Omental fat pad (tissue), 4 donors: ENCODE data around the gene MOB3B. TPM values are rescaled to one million over a fixed set of nuclear protein-coding genes. Genes with fewer than 3 reads are reported as not detected.
A peak's percentile ranks its signal among the peaks of the same experiment; 100 is the strongest.

Experiments used
- ATAC-seq: fragments of 150-250 bp; one replicate; pipeline ENCODE4 v1.9.1; 2016; ENCODE audit warnings: mild to moderate bottlenecking, moderate library complexity; ENCODE audit not compliant: low FRiP score
- DNase-seq: peaks from one replicate; pipeline ENCODE4 v3.0.0-alpha.2; 2019; ENCODE audit warnings: low spot score
- total RNA-seq, 4 donors: library from RNA; depleted of rRNA; stranded (reverse); fragments of >200 nt; gene quantifications; one replicate each; pipeline ENCODE4 v1.1.0, GENCODE V29; 2016
- TF ChIP-seq, protein P1 (sequence below), 3 donors: fragments of 450-650 bp; IDR thresholded peaks; one replicate each; pipeline ENCODE4 v1.5.1; 2016 to 2017; ENCODE audit warnings: antibody characterized with exemption in 3 of 3, mild to moderate bottlenecking in 3 of 3, moderate library complexity in 2 of 3

Gene MOB3B
- total RNA-seq, 4 donors from 2014 or later = 7.9 to 11.5 (median 9.4) TPM

DNA sequence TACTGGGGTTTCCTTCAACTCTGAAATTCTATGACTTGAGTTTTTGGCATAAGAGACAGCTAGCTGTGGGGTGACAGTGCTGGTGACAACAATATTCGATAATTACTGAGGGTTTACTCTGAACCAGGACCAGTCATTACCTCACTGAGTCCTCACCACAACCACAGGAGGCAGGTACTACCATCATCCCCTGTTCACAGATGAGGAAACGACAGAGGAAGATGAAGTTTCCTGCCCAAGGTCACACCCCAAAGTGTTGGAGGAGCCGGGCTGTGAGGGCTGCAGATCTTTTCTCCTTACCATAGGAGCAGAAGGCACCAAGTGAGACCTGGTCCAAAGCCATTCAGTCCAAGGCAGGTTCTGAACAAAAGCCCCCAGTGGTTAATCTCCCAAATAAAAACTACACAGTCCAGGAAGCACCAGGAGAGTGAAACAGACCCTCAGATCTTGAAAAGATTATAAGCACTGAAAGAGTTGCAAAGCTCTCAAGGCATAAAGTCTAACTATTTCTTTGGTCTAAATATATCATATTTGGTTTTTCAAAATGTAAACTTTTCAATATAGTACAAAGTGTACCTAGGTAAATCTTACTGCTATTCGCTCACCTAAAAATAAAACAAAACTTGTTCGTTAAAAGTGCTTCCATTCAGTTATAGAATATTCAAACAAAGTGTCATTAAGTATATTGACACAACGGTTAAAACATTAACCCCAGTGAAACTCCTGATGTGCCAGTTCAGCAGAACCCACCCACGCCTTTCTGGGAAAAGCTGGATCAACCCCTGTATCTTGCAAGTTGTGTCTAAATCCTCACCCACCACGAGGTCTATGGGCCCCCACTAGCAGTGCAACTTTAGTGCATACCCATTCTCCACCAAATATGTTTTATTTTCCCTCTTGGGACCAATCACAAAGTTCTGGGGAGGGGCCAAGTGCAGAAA lies 150.0 kb downstream of the MOB3B start:
- DNase-seq (no peak), ATAC-seq (no peak)
- TF ChIP-seq, protein P1, sequence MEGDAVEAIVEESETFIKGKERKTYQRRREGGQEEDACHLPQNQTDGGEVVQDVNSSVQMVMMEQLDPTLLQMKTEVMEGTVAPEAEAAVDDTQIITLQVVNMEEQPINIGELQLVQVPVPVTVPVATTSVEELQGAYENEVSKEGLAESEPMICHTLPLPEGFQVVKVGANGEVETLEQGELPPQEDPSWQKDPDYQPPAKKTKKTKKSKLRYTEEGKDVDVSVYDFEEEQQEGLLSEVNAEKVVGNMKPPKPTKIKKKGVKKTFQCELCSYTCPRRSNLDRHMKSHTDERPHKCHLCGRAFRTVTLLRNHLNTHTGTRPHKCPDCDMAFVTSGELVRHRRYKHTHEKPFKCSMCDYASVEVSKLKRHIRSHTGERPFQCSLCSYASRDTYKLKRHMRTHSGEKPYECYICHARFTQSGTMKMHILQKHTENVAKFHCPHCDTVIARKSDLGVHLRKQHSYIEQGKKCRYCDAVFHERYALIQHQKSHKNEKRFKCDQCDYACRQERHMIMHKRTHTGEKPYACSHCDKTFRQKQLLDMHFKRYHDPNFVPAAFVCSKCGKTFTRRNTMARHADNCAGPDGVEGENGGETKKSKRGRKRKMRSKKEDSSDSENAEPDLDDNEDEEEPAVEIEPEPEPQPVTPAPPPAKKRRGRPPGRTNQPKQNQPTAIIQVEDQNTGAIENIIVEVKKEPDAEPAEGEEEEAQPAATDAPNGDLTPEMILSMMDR (IDR thresholded peaks at IDR 0.05) = no peak

DNA sequence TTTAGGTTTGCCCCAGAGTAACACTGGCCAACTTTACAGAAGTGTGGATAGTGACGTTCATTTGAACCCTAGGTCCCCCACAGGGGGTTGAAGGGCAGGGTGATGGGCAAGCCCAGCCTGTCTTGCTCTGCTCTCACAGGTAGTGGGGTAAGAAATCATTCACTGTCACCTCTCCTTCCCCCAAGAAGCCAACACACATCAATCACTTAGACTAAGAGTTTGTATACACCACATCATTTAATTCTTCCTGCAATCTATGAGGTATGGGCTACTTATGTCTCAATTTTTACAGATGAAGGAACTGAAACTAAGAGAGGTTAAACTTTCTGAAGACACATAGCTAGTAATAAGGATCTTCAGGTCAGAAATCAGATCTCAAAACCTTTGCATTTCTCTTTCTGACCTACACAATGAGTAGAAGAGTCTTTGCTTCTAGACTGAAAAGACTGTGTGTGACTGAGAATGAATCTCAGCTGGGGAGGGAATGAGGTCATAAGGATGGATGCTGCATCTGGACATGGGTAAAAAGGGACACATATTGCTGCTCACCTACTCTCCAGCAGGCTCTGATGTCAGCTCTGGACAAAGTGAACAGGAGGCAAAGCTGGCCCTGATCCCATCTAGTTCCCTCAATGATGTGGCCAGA lies 151.7 kb downstream of the MOB3B start:
- TF ChIP-seq, protein P1 (IDR thresholded peaks at IDR 0.05) = no peak
- ATAC-seq (no peak), DNase-seq (no peak)

DNA sequence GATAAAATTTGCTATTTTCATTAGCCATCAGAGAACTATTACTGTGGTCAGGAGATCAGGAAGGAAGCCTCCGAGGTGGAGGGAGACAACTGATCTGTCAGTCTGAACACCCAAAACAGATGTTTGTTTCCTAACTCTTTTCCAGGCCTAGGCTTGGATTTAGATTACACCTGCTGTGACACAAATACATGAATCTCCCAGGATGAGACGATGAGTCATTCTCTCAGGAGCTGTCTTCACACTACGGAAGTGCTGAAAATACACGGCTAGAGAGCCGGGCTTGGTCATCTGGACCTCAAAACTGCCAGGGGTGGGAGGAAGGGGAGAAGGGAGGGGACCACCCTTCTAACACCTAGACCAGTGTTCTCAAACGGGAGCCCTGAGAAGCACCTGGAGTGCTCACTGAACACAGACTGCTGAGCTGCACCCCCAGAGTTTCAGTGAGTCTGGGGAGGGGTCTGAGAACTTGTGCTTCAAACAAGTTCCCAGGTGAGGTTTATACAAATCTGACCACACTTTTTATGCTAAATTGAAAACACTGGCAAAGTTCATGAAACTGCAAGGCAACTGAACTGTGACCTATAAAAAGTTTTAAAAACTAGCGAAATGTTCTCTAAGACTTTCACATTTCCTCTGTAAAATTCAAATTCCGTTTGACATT lies 152.3 kb downstream of the MOB3B start:
- ATAC-seq (peak; percentile 62), DNase-seq (no peak)
- TF ChIP-seq, protein P1 (IDR thresholded peaks at IDR 0.05) = no peak

DNA sequence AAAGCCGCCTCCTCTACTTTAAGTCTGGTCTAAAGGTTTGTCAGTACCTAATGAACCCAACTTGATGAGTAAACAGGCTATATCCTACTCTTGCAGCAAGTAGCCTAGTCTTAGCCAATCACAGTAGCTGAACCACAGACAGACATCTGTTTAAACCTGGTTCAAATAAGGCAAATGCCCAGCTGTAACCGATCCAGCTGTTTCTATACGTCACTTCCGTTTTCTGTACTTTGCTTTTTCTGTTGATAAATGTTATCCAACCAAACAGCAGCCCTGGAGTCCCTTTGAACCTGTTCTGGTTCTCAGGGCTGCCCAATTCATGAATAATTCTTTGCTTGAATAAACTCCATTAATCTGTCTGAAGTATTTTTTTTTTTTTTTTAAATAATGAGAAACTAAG lies 155.8 kb downstream of the MOB3B start:
- no peak for DNase-seq
- no peak for ATAC-seq
- TF ChIP-seq, protein P1 (IDR thresholded peaks at IDR 0.05) = no peak

DNA sequence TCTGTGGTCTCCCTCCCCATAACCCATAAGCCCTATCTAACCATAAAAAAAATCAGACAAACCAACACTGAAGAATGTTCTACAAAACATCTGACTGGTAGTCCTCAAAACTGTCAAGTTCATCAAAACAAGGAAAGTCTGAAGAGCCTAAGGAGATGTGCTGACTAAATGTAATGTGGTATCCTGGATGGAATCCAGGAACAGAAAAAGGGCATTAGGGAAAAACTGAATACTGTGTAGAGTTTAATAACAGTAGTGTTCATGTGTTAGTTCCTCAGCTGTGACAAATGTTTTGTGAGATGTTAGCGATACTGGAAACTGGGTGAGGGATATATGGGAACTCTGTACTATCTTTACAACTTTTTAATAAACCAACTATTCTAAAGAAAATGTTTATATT lies 157.0 kb downstream of the MOB3B start:
- DNase-seq = no peak
- TF ChIP-seq, protein P1 (IDR thresholded peaks at IDR 0.05) = no peak
- no peak for ATAC-seq

DNA sequence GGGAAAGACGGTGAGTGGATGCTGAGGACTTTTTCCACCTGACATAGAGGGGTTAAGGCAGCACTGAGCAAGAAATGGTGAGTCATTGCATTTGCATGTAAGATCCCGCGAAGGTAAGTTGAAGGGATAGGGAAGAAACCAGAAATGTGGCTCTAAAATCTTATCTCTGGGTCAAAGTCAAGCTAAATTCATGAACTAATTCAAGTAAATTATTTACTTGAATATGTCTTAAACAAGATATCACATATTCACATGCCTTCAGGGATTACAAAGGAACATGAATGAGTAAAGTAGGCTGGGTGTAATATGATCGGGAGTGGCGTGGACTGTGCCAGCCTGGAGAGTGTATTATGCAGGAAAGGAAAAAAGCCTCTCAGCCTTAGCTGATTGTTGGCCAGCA lies 158.2 kb downstream of the MOB3B start:
- no peak for DNase-seq
- peak; percentile 52 for ATAC-seq
- TF ChIP-seq, protein P1 (IDR thresholded peaks at IDR 0.05) = no peak
